Activated naive CD8-positive, alpha-beta T cell treated with anti-CD3 and anti-CD28 coated beads, Interleukin-2, amount 10 ng/mL, durations not matched to agents 7 days and 5 days (primary cell): ENCODE results near the gene QSOX1. TPM values are rescaled to one million over a fixed set of nuclear protein-coding genes. Genes with fewer than 3 reads are reported as not detected.

Source experiments
- ATAC-seq: fragments of 150-1000 bp; cut with Tn5 transposase; one replicate; pipeline ENCODE4 v1.10.0; 2021; ENCODE audit warnings: low read depth, moderate library complexity
- POLR2A ChIA-PET: fragments of 350-600 bp; sonication (Branson Sonifier 250); formaldehyde crosslinking; loops from one replicate; lab custom pipeline; 2021; ENCODE audit warnings: antibody characterized with exemption; lab: Charles Lee
- DNase-seq: peaks from one replicate; pipeline ENCODE4 v3.0.0; 2021
- H3K27ac Mint-ChIP-seq: one replicate; pipeline ENCODE4 v1.8.0; 2022; ENCODE audit warnings: mild to moderate bottlenecking, mixed read lengths
- H3K27me3 Mint-ChIP-seq: one replicate; pipeline ENCODE4 v1.8.0; 2022; ENCODE audit warnings: mild to moderate bottlenecking, moderate library complexity, mixed read lengths
- H3K36me3 Mint-ChIP-seq: one replicate; pipeline ENCODE4 v1.8.0; 2021; ENCODE audit warnings: mild to moderate bottlenecking, mixed read lengths
- H3K4me1 Mint-ChIP-seq: one replicate; pipeline ENCODE4 v1.8.0; 2021; ENCODE audit warnings: mixed read lengths
- H3K4me3 Mint-ChIP-seq: one replicate; pipeline ENCODE4 v1.8.0; 2022; ENCODE audit warnings: mild to moderate bottlenecking, moderate library complexity, mixed read lengths
- H3K9me3 Mint-ChIP-seq: one replicate; pipeline ENCODE4 v1.8.0; 2021; ENCODE audit warnings: mixed read lengths
- total RNA-seq, 2 experiments: library from RNA; stranded (reverse); gene quantifications; one replicate each; pipeline ENCODE4 v1.2.3, GENCODE V29; 2021

QSOX1 gene
- total RNA-seq, 2 experiments from 2014 or later: 22.8 to 27.1 TPM

DNA sequence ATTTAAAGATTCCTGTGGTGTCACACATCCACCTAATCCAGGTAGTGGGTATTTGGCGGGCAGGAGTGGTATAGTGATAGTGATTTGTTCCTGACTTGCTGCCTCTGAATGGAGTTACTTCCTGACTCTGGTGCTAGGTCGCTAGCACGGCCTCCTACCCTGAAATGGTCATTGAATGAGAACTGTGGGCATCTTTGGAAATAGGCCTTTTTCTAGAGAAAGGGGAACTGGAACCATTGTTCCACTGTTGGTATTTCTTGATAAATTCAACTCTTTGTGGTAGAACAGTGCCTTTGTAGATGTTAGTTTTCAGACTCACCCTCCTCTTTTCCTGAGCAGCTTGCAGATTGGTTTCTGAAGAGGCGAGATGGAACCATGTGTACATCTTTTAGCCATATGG is 1.5 kb downstream of the QSOX1 start:
- Mint-ChIP-seq H3K9me3 (no peaks in the 10 kb centered on the region), H3K4me3 (no peak overlapping the region), H3K36me3 (peaks cover 5% of the 10 kb centered on the region), H3K4me1 (peaks cover 39% of the 10 kb centered on the region), H3K27me3 (no peaks in the 10 kb centered on the region), H3K27ac (no peak overlapping the region)
- no peak for DNase-seq
- POLR2A ChIA-PET: no interaction called here
- no peak for ATAC-seq

- Mint-ChIP-seq H3K27ac (no peak overlapping the region), H3K36me3 (peaks cover 5% of the 10 kb centered on the region), H3K4me3 (no peak overlapping the region), H3K27me3 (no peaks in the 10 kb centered on the region), H3K9me3 (no peaks in the 10 kb centered on the region), H3K4me1 (peaks cover 35% of the 10 kb centered on the region)
- POLR2A ChIA-PET: no interaction called here
- no peak for ATAC-seq
- no peak for DNase-seq
These were observed 2.0 kb downstream of the QSOX1 start for GRCh38 chr1:180156631-180157091.

DNA sequence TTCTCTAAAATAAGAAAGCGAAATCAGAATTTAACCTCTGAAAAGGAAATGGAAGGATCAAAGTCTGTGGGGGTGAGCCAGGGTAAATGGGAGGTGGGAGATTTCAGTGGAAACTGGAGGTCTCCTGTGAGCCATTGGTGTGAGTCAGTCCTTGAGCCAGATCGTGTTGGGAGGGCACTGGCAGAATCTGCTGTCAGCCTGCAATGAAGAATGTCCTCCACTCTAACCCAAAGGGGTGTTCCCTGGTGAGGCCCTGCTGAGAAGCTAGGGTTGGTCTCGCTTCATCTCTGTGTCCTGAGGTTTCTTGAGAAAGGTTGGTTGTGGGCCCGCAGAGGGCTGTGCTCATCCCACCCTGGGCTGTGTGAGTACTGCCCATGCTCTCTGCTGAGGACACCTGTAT is 2.4 kb downstream of the QSOX1 start:
- Mint-ChIP-seq H3K27me3 (no peaks in the 10 kb centered on the region), H3K27ac (no peak overlapping the region), H3K36me3 (peaks cover 5% of the 10 kb centered on the region), H3K9me3 (no peaks in the 10 kb centered on the region), H3K4me3 (no peak overlapping the region), H3K4me1 (peaks cover 35% of the 10 kb centered on the region)
- POLR2A ChIA-PET: no interaction called here
- DNase-seq (no peak), ATAC-seq (no peak)

DNA sequence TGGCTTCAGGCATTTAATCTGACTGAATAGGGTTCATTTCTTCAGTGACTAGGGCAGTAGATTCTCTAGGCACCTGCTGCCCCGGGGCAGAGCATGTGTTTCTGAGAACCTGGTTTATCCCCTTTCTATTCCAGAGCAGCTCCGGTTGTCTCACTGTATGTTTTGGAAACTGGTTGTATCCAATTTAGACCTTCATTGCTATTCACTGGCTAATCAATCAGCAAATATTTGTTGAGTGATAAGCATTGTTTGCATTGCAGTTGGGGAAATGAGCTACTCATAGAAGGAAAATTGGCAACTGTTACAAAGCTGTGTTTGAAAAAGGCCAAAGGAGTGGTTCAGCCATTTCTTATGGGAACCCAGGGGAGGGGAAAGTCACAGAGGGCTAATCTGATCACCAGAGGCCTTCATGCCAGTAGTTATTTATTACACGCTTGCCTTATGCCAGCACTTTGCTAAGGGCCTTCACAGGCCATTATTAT is 2.9 kb downstream of the QSOX1 start:
- DNase-seq: no peak

DNA sequence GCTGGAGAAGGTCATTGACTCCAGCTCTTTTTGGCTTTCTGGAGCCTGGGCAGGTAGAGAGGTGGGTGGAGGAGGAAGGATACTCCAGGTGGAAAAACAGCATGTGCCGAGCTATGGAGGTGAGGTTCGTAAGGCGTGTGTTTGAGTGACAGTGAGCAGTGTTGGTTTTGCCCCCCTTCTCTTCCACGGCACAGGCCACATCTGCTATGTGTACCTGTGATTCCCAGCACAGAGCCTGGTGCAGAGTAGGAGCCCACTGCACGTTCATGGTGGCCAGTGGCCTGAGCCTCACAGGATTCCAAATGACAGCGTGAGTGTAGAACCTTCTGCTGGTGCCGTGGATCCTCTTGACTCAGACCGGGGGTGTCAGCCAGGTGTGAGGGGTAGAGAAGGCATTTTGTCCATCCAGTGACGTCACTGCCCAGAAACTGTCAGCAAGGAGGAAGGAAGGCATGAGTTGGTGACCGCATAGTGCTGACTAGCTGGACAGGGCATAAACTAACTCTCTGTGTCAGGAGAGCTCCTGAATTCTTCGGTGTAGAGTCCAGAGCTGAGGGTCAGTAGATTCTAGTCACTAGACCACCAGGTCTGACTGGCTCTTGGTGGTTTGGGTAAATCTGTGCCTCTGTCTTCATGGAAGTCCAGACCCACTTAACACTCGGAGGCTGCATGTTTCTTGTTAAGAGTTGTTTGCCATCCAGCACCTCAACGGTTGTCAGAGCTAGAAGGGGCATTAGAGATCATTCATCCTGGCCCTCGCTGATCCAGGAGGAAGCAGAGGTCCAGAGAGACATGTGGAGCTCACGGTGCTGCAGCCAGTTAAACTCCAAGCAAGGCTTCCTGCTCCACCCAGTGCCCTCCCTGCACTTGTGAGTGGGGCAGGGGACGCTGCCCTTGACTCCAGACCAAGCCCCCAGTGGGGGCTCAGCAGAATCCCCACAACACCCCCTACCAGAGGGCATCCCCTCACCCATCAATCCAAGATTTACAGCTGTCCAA is 3.8 kb downstream of the QSOX1 start:
- no peak for ATAC-seq
- no peak for DNase-seq
- Mint-ChIP-seq H3K36me3 (peaks cover 5% of the 10 kb centered on the region), H3K27me3 (no peaks in the 10 kb centered on the region), H3K9me3 (no peaks in the 10 kb centered on the region), H3K27ac (no peak overlapping the region), H3K4me1 (peaks cover 26% of the 10 kb centered on the region), H3K4me3 (no peak overlapping the region)
- POLR2A ChIA-PET: no interaction called here

More for the DNA sequence above, 2.9 kb downstream of the QSOX1 start:
- no peak overlapping the region for H3K27ac Mint-ChIP-seq
- H3K4me1 Mint-ChIP-seq: peaks cover 33% of the 10 kb centered on the region
- H3K4me3 Mint-ChIP-seq: no peak overlapping the region
- no peak for ATAC-seq
- POLR2A ChIA-PET: no interaction called here
- peaks cover 5% of the 10 kb centered on the region for H3K36me3 Mint-ChIP-seq
- no peaks in the 10 kb centered on the region for H3K27me3 Mint-ChIP-seq
- no peaks in the 10 kb centered on the region for H3K9me3 Mint-ChIP-seq

DNA sequence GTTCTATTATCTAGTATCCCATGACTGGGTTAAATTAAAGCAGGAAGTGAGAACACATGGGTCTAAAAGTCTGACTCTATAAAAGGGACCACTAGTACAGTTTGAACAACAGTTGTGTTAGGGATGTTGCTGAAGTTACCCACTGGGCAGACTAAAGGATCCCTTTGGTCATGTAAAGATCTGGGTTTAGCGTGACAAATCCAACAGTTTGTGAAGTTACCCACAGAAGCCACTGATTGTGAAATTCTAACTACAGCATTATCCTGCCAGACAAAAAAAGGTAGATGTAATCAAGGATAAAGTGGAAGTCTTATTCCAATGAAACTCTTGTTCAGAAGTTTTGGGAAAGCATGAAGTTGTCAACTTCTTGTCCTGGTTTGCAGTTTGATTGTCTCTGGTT is 5.7 kb downstream of the QSOX1 start:
- Mint-ChIP-seq H3K27ac (no peak overlapping the region), H3K36me3 (peaks cover 6% of the 10 kb centered on the region), H3K9me3 (no peaks in the 10 kb centered on the region), H3K27me3 (no peaks in the 10 kb centered on the region), H3K4me3 (no peak overlapping the region), H3K4me1 (peaks cover 21% of the 10 kb centered on the region)
- ATAC-seq (no peak), DNase-seq (no peak)
- POLR2A ChIA-PET: no interaction called here

- no peak for ATAC-seq
- no peak for DNase-seq
- H3K4me1 Mint-ChIP-seq: peaks cover 9% of the 10 kb centered on the region
- H3K36me3 Mint-ChIP-seq: peaks cover 4% of the 10 kb centered on the region
- no peaks in the 10 kb centered on the region for H3K27me3 Mint-ChIP-seq
- no peaks in the 10 kb centered on the region for H3K9me3 Mint-ChIP-seq
- no peak overlapping the region for H3K27ac Mint-ChIP-seq
- POLR2A ChIA-PET: no interaction called here
- H3K4me3 Mint-ChIP-seq: no peak overlapping the region
These were observed 8.4 kb downstream of the QSOX1 start for GRCh38 chr1:180163041-180163440.

- POLR2A ChIA-PET: interaction anchor here (1.5 kb wide), 1 partner anchor 10 kb away, joined by 4 read pairs; the partner anchor contains the start of gene QSOX1
- no peak overlapping the region for H3K27ac Mint-ChIP-seq
- H3K4me1 Mint-ChIP-seq: peaks cover 6% of the 10 kb centered on the region
- DNase-seq: no peak
- ATAC-seq: no peak
- H3K4me3 Mint-ChIP-seq: no peak overlapping the region
- H3K27me3 Mint-ChIP-seq: no peaks in the 10 kb centered on the region
- no peaks in the 10 kb centered on the region for H3K9me3 Mint-ChIP-seq
- peaks cover 2% of the 10 kb centered on the region for H3K36me3 Mint-ChIP-seq
These were observed 10.4 kb downstream of the QSOX1 start for GRCh38 chr1:180165096-180165495.

- no peak overlapping the region for H3K27ac Mint-ChIP-seq
- ATAC-seq (no peak), DNase-seq (no peak)
- no peaks in the 10 kb centered on the region for H3K27me3 Mint-ChIP-seq
- H3K36me3 Mint-ChIP-seq: peaks cover 2% of the 10 kb centered on the region
- POLR2A ChIA-PET: interaction anchor here (1.5 kb wide), 1 partner anchor 11 kb away, joined by 4 read pairs; the partner anchor contains the start of gene QSOX1
- H3K9me3 Mint-ChIP-seq: no peaks in the 10 kb centered on the region
- H3K4me1 Mint-ChIP-seq: peaks cover 2% of the 10 kb centered on the region
- no peak overlapping the region for H3K4me3 Mint-ChIP-seq
These were observed 11.1 kb downstream of the QSOX1 start for GRCh38 chr1:180165509-180166435.

DNA sequence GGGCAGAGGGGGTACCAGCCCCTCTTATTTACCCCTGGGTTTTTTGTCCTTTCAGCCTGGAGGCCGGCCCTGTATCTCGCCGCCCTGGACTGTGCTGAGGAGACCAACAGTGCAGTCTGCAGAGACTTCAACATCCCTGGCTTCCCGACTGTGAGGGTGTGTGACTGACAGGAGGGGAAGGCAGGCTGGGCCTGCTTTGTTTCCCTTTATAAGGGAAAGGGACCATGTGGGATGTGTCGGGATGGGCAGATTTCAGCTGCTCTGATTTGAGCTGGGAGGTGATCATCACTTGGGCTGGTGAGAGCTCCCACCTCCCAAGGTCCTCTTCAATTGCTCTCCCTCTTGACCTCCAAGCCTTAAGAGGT is 11.7 kb downstream of the QSOX1 start:
- POLR2A ChIA-PET: no interaction called here
- Mint-ChIP-seq H3K9me3 (no peaks in the 10 kb centered on the region), H3K4me3 (no peak overlapping the region), H3K36me3 (peaks cover 2% of the 10 kb centered on the region), H3K27me3 (no peaks in the 10 kb centered on the region), H3K4me1 (peaks cover 2% of the 10 kb centered on the region), H3K27ac (no peak overlapping the region)
- DNase-seq: no peak
- no peak for ATAC-seq

- no peak for DNase-seq
- no peak for ATAC-seq
- H3K4me1 Mint-ChIP-seq: peaks cover 2% of the 10 kb centered on the region
These were observed 12.5 kb downstream of the QSOX1 start for GRCh38 chr1:180167021-180167701.

GRCh38 chr1:180167721-180168467 is 13.2 kb downstream of the QSOX1 start:
- no peak overlapping the region for H3K27ac Mint-ChIP-seq
- POLR2A ChIA-PET: no interaction called here
- no peaks in the 10 kb centered on the region for H3K9me3 Mint-ChIP-seq
- ATAC-seq (no peak), DNase-seq (no peak)
- H3K36me3 Mint-ChIP-seq: peaks cover 2% of the 10 kb centered on the region
- no peaks in the 10 kb centered on the region for H3K27me3 Mint-ChIP-seq
- no peak overlapping the region for H3K4me3 Mint-ChIP-seq
- peaks cover 2% of the 10 kb centered on the region for H3K4me1 Mint-ChIP-seq

More at GRCh38 chr1:180167021-180167701, 12.5 kb downstream of the QSOX1 start:
- POLR2A ChIA-PET: no interaction called here
- Mint-ChIP-seq H3K27ac (no peak overlapping the region), H3K9me3 (no peaks in the 10 kb centered on the region), H3K27me3 (no peaks in the 10 kb centered on the region), H3K36me3 (peaks cover 2% of the 10 kb centered on the region), H3K4me3 (no peak overlapping the region)
